Measurements from ENCODE around the gene TRERF1.

TRERF1 gene

DNA sequence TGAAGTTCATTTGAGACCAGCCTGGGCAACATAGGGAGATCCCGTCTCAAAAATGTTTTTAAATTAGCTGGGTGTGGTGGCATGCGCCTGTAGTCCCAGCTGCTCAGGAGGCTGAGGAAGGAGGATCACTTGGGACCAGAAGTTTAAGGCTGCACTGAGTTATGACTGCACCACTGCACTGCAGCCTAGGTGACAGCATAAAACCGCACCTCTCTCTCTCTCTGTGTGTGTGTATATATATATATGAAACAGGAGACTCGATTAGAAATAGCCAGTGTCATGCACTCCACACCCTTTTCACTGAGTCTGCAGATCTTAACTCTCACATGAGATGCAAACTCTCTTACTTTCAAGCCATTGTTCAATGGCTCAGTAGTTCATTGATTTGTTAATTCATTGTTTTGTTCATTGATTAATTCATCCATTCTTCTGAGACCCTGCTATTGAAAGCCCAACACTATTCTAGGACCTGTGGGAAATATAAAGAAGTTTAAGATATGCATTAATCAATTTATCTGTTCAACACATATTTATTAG is 181.7 kb downstream of the TRERF1 start:
- no peak for DNase-seq

DNA sequence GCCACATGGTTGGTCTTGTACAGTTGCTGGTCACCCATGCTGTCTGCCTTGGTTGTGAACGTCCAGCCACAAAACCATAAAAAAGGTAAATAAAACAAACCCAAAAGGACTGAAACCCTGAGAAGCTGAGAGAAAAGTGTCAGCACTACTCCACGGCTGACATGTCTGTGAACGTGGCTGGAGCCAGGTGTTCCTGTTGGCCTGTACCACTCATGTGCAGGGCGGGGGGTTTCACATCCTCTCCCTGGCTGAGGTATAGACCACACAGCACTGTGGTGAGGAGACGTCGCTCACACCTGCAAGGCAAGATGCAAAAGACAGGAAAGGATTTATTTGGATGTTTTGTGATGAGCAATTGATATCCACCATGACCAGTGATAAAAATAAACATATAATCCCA is 182.2 kb downstream of the TRERF1 start:
- no peak for DNase-seq

DNA sequence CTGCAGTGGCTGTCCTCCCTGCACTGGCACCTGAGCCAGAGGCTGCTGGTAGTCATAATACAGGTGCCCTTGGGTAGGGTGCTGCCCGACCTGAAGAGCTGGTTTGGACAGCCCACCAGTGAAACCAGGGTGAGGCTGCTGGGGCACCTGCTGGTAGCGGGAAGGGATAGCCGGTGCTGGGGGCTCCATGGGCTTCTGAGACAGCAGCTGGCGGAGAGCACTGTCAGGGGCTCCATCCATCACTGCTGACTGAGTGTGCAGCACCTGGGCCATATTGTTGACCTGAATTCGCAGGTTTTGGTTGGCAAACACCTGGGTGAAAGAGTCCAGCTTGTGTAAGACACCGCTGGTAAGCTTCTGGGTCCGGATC is 182.9 kb downstream of the TRERF1 start:
- no peak for DNase-seq

DNA sequence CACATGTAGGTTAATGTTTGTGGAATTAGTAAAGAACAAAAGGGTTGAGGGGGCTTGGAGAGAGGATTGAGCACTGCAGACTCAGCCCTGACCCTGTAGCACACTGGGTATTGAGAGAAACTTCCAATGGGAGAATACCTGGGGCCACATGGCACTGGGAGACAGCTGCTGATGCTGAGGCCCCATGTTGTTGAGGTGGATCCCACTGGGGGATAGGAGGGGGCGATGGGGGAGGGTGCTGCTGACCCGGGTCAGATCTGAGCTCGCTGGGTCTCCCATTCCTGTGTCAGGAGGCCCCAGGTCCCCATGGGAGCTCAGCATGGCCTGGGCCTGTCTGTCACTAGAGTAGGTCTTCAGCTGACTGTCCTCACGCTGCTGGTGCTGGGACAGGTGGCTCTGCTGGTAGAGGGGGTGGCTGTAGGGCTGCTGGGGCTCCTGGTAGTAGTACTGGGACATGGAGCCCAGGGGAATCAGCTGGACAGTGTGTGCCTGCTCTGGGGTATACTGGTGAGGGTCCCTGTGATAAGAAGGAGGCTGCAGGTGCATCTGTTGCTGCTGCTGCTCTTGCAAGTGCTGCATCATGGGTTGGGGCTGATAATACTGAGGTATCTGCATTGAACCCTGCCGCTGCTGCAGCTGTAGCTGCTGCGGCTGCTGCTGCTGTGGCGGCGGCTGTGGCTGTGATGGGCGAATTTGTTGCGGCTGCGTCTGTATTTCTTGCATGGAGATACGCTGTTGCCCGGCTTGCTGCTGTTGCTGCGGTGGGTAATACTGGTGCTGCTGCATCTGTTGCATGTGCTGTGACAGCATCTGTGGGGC is 183.5 kb downstream of the TRERF1 start:
- no peak for DNase-seq

DNA sequence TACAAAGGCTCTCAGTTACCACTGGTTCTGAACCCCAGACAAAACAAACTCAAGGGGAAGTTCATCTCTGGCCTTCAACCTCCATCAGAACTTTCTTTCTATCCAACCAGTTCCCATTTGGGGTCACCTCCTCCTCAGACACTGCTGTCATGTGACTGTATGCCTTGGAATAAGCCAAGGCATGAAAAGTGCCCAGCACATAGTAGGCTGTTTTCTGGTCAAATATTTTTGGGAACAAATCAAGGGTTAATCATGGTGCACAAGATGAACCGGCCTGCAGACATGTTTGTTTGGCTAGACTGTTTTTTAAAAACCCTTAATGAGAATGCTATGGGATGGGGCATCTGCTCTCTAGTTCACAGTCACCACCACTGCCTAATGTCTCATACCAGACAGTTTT is 185.2 kb downstream of the TRERF1 start:
- no peak for DNase-seq

GRCh38 chr6:42264852-42265390 is 186.8 kb downstream of the TRERF1 start:
- DNase-seq, result no peak

DNA sequence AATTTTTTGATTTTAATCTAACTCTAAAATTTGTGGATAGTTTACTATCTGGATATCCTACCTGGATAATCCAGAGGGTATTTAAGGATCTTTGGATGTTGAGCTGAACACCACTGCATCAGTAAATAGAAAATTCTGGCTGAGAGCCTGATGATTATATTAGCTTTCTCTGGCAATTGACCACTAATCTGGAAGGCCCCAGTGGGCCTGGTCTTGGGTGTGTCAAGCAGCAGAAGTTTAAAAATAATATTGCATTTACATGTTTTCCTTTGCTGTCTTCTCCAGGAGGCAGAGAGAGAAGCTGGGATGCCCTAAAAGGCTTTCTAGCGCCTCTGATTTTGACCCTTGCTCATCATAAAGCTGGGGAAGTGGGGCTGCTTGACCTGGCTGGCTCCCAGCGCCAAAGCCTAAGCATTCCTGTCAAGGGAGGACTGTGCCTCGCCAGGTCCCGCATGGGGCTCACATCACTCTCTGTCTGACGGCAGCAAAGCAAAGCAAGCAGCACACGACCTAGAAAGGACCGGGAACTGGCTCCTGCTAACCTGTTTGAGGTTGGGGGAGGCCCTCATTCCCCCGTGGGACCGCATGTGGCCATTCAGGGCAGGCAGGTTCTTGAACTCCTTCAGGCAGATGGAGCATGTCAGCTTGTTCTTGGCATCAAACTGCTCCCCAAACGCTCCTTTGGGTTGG is 187.4 kb downstream of the TRERF1 start:
- no peak for DNase-seq

DNA sequence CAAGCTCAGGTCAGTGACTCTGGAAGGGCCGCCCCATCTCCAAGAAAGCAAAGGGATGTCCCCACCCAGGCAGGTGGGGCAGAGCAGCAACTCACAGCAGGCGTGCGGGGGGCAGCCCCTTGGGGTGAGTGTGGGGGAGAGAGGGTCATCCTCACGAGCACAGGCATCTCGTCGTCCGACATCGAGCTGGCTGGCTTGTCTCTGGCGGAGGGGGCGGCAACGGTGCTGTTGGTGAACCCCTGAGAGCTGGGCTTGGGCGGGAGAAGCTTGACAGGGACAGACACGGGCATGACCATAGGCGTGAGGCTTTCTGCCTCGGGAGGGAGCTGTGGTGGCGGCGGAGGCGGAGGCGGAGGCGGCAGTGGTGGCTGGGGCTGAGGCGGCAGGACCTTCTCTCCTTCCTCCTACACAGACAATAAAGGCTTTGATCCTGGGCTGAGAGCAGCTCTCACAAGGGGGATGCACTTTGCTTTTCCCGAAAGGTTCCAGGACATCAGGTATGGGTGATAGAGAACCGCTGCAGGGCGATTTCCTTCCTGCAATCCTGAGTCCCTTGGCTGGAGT is 188.5 kb downstream of the TRERF1 start:
- DNase-seq, result no peak

GRCh38 chr6:42260972-42261371 is 190.8 kb downstream of the TRERF1 start:
- DNase-seq, result no peak

- no peak for DNase-seq
These were observed 191.3 kb downstream of the TRERF1 start for GRCh38 chr6:42260396-42260888.

GRCh38 chr6:42259841-42260395 is 191.8 kb downstream of the TRERF1 start:
- DNase-seq, result no peak

DNA sequence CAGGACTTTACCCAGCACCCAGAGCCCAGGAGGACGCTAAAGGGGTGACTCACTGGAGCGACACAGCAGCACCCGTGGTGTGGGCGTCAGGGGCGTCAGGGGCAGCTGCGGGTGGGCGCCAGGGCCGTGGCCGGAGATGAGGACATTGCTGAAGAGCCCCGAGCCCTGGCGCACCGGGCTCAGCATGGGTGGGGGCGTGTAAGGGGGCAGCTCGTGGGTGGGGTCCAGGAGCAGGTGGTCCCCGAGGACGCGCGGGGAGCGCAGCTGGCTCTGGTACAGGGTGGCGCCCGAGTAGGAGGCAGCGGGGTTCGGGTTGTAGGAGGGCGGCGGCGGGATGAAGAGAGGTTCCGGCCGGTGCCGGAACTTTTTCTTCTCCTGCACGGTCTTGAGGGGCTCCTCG is 192.4 kb downstream of the TRERF1 start:
- DNase-seq, result no peak

- no peak for DNase-seq
These were observed 194.1 kb downstream of the TRERF1 start for GRCh38 chr6:42257614-42258013.

DNA sequence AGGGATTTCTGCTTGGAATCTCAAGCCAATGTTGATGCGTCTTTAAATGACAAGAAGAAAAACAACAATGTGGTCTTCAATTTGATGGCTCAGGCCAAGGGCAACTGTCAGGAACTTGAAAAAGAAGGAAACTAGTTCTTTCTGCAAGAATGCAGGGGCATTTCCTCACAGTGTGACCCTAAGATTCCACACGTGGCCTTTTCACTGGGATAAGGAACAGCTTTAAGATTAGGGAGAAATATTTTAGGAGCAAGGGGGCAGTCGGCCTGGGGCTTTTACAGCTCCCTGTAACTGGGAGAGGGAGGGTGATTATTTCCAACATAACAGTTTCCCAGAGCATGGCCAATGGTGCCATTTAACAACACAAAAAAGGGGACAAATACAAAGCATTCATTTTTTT is 194.7 kb downstream of the TRERF1 start:
- no peak for DNase-seq

- no peak for DNase-seq
These were observed 196.7 kb downstream of the TRERF1 start for GRCh38 chr6:42255050-42255449.

GRCh38 chr6:42254505-42254904 is 197.2 kb downstream of the TRERF1 start:
- no peak for DNase-seq

- DNase-seq, result no peak
These were observed 199.7 kb downstream of the TRERF1 start for GRCh38 chr6:42251911-42252637.

- DNase-seq, result no peak
These were observed 200.2 kb downstream of the TRERF1 start for GRCh38 chr6:42251500-42251899.

- DNase-seq, result peak; percentile 16 to 17
These were observed 201.3 kb downstream of the TRERF1 start for GRCh38 chr6:42250274-42250931.

DNA sequence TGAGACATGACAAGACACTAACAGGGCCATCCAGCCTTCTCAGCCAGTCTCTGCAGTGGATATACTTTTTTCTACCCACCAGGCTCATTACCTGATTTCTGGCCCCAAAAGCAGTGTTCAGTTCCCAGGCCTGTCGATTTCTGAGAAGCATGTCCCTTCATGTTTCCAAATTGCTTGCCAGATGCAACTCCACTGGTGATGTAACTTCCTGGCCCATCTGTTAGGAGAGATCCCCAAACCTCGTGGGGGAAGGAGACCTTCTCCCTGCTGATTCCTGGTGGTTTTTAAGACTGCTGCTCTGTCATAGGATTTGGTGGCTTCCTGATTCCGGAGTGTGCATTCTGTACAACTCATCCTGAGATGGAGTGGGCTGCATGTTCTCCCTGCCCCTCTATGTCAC is 202.4 kb downstream of the TRERF1 start:
- DNase-seq, result peak in 1 of 2 donors; percentile 10

DNA sequence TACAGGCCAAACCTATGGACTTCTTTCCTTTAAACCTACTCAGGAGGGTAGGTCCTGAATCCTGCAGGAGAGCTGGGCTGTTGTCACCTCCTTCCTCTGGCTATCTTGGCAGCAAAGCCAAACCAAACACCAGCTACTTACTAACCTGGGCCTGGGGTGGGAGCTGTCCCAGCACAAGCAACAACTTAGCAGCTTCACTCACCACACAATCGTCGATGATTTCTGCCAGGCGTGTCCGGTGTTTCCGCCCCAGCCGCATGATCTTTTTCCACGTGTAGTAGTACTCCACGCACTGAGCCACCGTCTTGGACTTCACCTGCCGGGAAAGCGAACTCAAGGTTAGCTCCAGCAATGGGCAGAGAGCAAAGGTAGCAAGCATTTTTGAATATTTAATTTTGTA is 208.7 kb downstream of the TRERF1 start:
- no peak for DNase-seq

- DNase-seq, result no peak
These were observed 209.8 kb downstream of the TRERF1 start for GRCh38 chr6:42241915-42242314.
